AG20443 (cell line): ENCODE data around the gene SNX15.
A peak's percentile ranks its signal among the peaks of the same experiment; 100 is the strongest.
"Not testable (repeated sequence)": the region's sequence is repeated elsewhere in the genome, so short reads cannot be mapped to it uniquely, and the experiment has no call there.

Experiments used
- DNase-seq: peaks from one replicate; pipeline ENCODE4 v3.0.0; 2012; ENCODE audit warnings: low spot score, mixed read lengths

SNX15 gene, protein sequence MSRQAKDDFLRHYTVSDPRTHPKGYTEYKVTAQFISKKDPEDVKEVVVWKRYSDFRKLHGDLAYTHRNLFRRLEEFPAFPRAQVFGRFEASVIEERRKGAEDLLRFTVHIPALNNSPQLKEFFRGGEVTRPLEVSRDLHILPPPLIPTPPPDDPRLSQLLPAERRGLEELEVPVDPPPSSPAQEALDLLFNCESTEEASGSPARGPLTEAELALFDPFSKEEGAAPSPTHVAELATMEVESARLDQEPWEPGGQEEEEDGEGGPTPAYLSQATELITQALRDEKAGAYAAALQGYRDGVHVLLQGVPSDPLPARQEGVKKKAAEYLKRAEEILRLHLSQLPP

DNA sequence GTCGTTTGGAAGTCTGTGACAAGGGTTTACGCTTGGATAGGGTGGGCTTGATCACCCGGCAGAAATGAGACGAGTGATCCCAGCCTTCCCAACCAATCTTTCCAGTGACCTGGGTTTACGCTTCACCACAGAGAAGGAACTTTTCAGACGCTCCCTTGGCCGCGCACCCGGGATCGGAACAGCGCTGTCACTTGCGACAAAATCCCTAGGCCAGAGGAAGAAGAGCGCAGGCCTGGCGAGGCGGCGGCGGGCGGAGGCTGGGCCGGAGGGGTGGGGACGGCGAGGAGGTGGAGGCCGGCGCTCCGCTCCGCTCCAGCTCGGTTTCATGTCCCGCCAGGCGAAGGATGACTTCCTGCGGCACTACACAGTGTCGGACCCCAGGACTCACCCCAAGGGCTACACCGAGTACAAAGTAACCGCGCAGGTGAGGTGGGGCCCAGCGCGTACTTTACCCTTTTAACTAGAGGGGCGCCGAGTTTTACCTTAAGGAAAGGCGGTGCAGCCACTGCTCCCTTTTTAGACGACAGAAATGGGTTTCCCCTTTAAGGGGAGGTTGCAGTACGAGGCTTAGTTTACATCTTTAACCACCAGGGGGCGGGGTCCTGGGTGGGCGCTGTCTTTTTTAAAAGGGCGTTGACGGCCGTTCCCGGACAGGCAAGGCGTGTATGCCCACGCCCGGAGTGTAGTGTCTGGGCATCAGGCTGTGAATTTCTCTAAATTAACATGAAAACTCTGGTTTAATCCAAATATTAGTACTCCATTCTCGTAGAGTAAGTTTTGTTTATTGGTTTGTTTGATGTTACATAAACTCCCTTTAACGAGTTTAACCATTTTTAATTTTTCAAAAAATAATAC, at the start of gene SNX15:
SNX15 (plus strand) TSS at position 227 of the 855 bp plus-strand sequence; CDS start at position 326, 99 bp downstream.
- peak; percentile 95 for DNase-seq

DNA sequence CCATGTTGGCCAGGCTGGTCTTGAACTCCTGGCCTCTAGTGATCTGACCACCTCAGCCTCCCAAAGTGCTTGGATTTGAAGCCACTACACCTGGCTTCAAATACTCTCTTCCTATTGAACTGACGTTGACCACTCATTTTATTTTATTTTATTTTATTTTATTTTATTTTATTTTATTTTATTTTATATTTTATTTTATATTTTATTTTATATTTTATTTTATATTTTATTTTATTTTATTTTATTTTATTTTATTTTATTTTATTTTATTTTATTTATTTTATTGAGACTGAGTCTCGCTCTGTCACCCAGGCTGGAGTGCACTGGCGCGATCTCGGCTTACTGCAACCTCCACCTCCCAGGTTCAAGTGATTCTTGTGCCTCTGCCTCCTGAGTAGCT, 43.9 kb upstream of the SNX15 start:
- not testable (repeated sequence) for DNase-seq

DNA sequence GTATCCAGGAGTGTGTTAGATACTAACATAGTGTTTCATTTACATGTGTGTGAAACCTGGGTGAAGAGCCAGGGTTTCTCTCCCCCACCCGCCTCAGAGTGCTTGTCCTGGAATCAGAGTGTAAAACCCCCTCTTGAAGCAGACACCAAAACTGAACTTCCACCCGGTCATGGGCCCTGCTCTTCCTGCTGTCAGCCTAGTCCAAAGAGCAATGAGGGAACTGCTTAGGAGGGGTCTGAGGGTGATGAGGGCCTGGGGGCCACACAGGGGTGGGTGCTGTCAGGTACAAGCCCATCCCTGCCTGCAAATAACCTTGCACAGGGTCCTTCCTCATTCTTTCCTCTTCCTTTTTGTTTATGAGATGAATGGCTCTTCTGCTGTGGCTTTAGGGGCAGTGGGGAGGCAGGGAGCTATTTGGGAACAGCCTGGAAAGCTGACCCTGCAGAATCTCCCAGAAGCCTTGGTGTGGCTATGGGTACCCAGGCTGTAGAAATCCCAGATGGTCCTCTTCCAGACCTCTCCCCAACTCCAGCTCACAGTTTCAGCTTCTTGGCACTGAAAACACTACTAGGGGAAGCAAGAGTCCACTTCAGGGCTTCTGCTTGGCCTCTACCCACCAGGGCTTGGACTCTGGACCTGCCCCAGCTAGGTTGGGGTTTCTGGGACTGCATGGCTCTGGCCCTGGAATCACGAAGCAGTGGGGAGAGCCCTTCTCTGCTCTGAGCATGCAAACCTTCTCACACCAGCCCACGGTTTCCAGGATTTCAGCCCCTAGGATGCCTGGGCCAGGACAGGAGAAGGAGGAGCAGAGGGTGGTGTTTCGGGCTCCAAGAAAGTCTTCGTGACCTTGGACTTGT, 39.0 kb upstream of the SNX15 start:
- DNase-seq: no peak

GRCh38 chr11:64989416-64989815, 37.8 kb upstream of the SNX15 start:
- DNase-seq: no peak

DNA sequence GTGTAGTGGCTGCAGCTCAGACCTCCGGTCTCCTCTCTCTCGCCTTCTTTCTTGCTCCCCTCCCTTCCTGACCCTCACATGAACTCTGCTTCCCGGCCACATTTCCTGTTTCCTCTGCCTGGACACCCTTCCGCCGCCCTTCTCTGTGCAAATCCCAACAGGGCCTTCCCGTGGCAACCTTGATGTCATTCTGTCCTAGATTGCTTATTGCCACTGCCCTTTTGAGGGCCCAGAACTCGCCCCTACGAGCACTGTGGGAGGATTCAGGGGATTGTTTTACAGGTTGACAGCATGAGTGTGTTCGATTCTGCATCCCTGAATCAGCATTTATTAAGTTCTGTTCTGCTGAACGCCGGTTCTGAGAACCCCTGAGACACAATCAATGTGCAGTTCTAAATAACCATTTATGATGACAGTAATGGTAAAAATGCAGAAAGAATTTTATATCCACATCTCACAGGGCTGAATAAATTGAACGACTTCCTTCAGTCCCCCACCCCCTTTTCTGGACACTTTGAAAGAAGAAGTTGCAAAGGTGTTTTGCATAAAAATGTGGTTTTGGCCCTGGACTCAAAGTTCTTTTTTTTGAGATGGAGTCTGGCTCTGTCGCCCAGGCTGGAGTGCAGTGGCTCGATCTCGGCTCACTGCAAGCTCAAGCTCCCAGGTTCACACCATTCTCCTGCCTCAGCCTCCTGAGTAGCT, 36.9 kb upstream of the SNX15 start:
- no peak for DNase-seq

DNA sequence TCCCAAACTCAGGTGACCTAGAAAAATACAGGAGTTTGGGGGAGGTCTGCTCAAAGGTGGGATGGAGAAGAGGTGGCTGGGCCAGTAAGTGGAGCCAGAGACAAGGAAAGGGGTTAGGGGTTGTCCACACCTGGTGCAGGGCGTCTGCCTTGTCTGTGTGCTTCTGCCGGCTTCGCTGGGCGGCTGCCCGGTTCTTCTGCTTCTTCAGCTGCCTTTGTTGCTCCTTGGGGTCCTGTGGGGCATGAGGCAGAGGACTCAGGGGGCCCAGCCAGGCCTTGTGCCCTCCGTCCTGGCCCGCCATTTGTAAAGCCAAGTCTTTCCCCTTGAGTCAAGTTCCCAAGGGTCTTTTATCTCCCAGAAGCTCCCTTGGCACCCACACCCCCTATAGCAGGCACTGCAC, 32.9 kb upstream of the SNX15 start:
- no peak for DNase-seq

- no peak for DNase-seq
Observed at GRCh38 chr11:64996327-64996709, 30.9 kb upstream of the SNX15 start.

GRCh38 chr11:64996710-64997380, 30.4 kb upstream of the SNX15 start, which contains the start of gene BATF2:
TSS of gene BATF2 (minus strand) at chr11:64996971. CDS start at chr11:64996914, 57 bp downstream.
- peak; percentile 74 for DNase-seq

DNA sequence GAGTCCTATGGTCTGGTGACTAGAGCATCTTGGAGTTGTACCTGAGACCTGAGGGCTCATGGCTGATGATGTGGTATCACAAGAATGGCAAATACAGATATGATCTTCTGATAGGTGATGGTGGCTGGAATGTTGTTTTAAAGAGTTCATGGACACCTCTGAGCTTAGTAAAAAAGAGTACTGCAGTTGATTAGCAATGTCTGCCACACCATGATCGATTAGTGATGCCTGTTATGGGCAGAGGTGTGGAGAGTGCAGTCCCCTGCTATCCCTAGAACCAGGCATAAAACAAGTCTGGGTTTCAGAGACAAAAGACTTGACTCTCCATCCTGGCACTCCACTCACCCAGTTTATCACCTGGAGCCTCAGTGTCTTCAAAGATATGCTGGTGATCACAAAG, 29.1 kb upstream of the SNX15 start:
- no peak for DNase-seq

- no peak for DNase-seq
Observed at GRCh38 chr11:64998690-64999431, 28.4 kb upstream of the SNX15 start.

DNA sequence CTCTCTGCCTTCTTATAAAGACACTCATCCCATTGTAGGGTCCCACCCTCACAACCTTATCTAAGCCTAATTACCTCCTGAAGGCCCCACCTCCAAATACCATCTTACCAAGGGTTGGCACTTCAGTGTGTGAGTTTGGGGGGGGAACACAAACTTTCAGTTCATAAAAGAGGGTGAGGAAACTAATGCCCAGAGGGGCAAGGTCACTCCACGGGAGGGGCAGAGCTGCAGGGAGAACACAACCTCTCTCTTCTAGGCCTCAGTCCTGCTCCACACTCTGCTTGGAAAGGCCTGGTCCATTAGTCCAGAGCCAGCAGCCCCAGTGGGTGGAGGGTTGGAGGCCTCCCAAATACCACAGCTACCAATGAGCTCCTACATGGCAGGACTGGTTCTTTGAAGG, 27.8 kb upstream of the SNX15 start:
- no peak for DNase-seq

DNA sequence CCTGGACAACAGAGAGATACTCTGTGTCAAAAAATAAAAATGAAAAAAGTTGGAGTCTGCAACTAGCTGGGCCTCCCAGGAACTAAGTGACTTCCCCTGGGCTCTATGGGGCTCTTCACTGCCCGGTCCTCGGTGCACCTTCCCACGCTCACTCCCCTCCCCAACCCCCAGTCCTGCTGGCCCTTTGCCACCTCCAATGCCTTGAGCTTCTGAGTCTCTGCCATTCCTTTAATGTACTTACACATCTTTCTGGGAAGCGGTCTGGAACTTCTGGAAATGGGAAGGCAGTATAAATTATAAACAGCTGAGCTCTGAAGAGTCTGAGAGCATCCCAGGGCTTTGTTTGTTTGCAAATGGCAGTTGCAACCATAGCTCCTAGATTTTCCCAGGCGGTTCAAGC, 24.5 kb upstream of the SNX15 start:
- DNase-seq: no peak

- DNase-seq: peak; percentile 66
Observed at GRCh38 chr11:65003282-65003681, 24.0 kb upstream of the SNX15 start.

DNA sequence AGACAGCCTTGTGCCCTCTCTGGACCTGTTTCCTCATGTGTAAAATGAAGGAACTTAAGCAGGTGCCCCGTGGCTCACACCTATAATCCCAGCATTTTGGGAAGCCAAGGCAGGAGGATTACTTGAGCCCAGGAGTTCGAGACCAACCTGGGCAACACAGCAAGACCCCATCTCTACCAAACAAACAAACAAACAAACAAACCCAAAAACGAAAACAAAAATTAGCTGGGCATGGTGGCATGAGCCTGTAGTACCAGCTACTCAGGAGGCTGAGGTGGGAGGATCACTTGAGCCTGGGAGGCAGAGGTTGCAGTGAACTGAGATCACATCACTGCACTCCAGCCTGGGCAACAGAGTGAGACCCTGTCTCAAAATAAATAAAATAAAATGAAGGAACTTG, 23.3 kb upstream of the SNX15 start:
- not testable (repeated sequence) for DNase-seq

DNA sequence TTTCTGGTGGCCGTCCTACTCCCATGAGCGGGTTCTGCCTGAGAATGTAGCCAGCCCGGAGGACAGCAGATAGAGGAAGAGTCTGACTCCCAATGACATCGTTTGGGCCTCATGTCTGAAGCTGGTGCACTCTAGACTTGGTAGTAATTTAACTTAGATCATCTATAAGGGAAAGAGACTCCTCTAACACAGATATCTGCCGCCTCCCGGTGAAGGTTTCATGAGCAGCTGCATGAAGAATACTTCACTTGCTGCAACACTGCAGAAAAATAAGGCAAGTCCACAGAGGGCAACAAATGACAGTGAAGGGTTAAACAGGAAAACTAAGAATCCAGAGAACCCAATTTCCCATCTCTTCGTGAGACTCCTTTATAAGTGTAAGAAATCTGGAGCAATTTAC, 19.2 kb upstream of the SNX15 start:
- no peak for DNase-seq

DNA sequence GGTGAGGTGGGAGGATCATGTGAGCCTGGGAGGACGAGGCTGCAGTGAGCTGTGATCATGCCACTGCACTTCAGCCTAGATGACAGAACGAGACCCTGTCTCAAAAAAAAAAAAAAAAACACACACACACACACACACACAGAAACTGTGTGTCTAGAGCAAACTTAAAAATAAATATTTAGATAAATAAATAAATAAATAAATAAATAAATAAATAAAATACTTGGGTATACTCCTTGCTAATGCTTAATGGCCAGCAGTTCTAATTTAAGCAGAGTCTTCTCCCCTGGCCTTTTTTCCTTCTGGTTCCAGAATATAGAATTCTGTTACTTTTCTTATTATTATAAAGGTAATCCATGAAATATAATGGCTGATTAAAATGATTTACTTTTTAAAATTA, 18.4 kb upstream of the SNX15 start:
- DNase-seq: no peak

DNA sequence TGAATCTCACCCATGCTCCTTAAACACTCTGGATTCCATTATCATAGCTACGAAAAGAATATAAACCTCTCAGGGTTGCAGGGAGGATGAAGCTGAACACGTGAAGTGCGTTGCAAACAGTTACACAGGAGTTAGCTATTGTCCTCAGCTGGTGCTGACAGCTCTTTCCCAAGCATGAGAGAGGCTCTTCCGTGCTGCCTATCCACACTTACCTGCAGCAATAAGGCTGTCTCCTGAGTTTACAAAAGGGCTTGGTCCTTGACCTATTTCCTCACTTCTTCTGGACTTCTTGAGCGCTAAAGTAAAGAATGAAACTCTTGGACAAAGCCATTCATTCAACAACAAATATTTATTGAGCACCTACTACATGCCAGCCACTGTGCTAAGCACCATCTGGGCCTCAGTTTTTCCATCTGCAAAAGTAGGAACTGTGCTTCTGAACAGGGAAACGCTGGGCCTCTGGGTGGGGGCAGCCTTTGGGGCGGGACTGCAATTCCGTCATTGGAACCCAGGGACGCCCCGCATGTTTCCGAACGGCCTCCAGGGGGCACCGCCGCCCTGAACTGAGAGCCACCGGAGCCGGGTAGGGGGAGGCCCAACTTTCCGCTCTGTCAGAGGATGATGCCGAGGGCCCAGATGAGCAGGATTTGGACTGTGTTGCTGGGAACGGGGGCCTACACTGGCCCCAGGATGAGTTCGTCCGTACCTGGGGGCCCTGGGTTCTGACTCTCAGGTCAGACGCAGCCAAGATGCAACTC, 13.9 kb upstream of the SNX15 start:
- peak; percentile 96 for DNase-seq

DNA sequence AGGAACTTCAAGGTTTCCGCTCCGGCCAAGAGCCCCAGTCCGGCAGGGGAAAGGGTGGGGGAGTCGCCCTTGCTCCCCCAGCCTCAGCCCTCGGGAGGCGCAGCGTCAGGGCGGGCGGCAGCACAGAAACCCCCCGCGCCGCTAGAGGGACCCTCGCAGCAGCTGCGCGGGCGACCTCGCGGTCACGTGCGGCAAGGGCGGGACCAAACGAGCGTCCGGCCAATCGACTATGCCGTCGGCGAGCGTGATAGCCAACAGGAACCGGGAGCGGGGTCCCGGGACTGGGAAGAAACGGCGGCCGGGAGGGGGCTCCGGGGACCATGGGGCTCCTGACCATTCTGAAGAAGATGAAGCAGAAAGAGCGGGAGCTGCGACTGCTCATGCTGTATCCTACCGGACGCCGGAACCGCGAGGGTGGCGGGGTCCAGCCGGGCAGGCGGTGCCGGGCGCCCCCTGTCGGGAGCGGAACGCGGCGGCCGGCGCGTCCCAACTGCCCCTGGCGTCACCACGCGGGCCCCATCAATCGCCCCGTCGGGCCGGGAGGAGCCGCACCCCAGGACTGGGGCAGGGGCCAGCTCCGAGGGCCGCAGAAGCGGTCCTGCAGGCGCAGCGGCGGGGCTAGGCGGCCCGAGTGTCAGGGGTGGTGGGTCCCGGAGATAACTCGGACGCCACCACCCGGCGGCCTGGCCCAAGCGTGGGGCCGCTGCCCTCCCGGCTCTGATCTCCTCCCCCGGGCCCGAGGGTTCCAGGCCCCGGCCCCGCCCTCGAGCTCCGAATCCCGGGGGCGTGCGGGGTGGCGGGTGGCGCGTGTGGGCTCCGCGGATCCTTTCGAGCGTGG, 13.1 kb upstream of the SNX15 start, which contains the start of gene ARL2:
ARL2 (plus strand) TSS at position 273 of the 838 bp plus-strand sequence; CDS start at position 321, 48 bp downstream.
- peak; percentile 94 for DNase-seq
